Fibroblast of skin of back (primary cell): Measurements from ENCODE around the gene SMIM20. TPM values are rescaled to one million over a fixed set of nuclear protein-coding genes. Genes with fewer than 3 reads are reported as not detected.
"Not testable (repeated sequence)": the region's sequence is repeated elsewhere in the genome, so short reads cannot be mapped to it uniquely, and the experiment has no call there.

Experiments used
- DNase-seq: peaks from one replicate; pipeline ENCODE4 v3.0.0-alpha.2; 2013
- polyA plus RNA-seq, 2 experiments: library from polyadenylated mRNA; unstranded; fragments of 120-200 nt; gene quantifications; one replicate each; pipeline ENCODE4 v1.2.1, GENCODE V29; 2013; ENCODE audit not compliant: insufficient read length in 2 of 2

SMIM20 gene
- 28.3 TPM for polyA plus RNA-seq (2013, experiment 1 of 2; ENCODE audit: insufficient read length)
- polyA plus RNA-seq (2013, experiment 2 of 2; ENCODE audit: insufficient read length): 28.7 TPM

DNA sequence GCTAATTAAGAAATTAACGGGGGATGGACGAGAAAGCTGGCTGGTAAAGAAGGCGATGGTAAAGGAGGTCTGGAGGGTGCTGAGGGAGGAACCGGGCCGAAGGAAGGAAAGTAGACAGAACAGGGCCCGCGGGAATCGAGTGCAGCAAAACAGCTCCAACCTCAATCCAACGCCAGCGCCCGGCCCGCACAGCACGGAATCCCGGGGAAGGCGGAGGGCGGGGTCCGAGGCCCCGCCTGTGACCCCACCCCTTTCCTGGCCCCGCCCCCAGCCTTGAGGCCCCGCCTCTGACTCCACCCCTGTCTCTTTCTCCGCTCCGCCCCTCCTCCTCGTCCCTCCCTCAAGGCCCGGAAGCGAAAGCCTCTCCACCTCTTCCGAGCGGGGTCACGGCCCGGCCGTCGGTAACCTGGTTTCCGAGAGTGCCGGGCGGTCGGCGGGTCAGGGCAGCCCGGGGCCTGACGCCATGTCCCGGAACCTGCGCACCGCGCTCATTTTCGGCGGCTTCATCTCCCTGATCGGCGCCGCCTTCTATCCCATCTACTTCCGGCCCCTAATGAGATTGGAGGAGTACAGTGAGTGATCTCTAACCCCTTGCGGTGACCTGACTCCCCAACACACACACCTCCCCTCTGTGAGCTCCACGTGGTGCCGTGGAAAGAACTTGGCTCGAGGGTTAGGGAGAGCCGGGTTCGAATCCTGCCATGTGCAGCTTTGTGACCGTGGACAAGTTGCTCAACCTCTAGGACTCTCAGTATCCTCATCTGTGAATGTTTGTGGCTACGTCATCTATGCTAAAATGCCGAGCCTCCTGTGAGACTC lies at the start of gene SMIM20:
TSS of gene SMIM20 (plus strand) at position 370 of the 819 bp plus-strand sequence. CDS start at position 464, 94 bp downstream.
- DNase-seq: peak; percentile 83

GRCh38 chr4:25865586-25865985 lies 48.4 kb upstream of the SMIM20 start:
- no peak for DNase-seq

DNA sequence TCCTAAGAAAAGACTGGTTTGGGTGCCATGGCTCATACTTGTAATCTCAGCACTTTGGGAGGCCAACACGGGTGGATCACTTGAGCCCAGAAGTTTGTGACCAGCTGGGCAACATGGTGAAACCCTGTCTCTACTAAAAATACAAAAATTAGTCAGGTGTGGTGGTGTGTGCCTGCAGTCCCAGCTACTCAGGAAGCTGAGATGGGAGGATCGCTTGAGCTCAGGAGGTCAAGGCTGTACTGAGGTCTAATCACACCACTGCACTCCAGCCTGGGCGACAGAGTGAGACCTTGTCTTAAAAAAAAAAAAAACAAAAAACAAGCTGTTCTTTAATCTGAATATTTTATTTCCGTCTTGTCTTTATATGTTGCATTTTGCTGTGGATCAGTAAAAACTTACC lies 47.6 kb upstream of the SMIM20 start:
- not testable (repeated sequence) for DNase-seq

GRCh38 chr4:25867781-25868294 lies 46.2 kb upstream of the SMIM20 start:
- DNase-seq: no peak

DNA sequence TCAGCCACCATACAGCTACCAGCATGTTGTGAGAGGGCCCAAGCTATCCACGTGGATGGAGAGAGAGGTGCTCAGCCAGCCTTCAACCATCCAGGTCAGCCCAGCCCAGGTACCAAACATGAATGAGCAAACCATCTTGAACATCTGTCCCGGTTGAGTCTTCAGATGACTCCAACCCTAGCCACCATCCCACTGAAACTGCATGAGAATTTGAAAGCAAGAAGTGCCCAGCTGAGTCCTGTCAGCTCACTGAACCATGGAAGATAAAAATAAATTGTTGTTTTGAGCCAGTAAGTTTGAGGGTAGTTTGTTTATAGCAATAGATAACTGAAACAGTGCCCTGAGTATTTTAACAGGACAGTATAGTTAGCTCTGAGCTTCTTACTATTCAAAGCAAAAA lies 43.9 kb upstream of the SMIM20 start:
- no peak for DNase-seq

- no peak for DNase-seq
Measured at GRCh38 chr4:25872851-25873631, 41.0 kb upstream of the SMIM20 start.

- DNase-seq: no peak
Measured at GRCh38 chr4:25873632-25874129, 40.3 kb upstream of the SMIM20 start.

DNA sequence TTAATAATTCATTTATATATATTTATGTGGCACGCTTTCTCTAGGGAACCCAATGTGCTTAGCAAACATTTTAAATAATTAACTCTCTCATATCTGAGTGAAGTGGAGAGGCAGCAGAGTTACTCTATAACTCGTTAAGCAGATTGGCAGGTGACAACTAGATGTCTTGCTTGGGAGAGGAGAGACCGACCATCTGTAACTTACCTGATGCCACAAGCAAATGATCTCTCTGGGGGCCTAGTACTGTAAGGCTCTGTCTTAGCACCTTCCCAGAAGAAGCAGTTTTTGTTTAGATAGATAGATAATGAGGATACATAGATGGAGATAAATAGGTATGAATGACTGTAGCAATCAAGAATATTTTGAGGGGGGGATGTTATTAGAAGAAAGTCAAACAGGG lies 39.4 kb upstream of the SMIM20 start:
- DNase-seq: no peak

- no peak for DNase-seq
Measured at GRCh38 chr4:25875281-25875745, 38.7 kb upstream of the SMIM20 start.

DNA sequence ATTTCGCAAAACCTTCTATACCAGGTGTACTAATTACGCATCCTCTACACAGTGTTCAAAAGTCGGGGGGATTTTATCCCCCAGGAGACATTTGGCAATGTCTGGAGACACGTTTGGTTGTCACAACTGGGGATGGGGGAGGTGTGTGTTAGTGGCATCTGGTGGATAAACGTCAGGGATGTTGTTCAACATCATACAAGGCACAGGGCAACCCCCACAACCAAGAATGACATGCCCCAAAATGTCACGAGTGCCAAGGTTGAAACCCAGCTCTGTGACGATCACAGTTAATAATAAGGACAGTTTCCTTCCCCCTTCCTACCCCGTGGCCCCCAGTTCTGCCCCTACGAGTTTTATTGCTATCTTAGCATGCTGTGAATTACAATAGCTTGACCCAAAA lies 35.3 kb upstream of the SMIM20 start:
- no peak for DNase-seq

- no peak for DNase-seq
Measured at GRCh38 chr4:25879091-25879584, 34.9 kb upstream of the SMIM20 start.

GRCh38 chr4:25879587-25879986 lies 34.4 kb upstream of the SMIM20 start:
- no peak for DNase-seq

DNA sequence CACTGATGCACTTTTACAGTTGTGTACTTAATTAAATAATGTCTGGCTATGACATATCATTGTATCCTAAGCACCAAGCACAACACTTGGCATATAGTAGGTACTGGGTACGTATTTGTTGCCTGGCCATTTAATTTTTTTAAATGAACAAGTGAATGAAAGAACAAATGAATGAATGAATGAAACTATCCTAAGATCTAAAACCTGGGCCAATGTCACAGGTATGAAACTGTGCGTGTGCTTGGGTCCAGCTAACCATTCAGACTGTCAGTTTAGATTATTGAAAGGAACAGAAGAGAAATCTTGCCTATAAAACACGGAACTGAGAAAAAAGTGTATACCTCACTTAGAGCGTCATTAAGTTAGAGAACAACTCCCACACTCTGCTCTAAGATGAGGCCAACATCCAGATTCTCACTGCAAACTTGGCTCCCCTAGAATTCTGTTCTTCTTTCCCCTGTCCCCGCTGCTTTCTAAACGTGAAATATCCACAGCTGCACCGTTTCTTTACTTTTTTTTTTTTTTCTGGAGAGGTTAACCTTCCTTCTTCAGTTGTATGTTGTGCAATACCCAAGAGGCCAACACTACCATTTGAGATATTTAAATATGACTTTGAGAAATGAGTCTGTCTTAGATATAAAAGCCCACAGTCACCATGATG lies 33.9 kb upstream of the SMIM20 start:
- DNase-seq: no peak

DNA sequence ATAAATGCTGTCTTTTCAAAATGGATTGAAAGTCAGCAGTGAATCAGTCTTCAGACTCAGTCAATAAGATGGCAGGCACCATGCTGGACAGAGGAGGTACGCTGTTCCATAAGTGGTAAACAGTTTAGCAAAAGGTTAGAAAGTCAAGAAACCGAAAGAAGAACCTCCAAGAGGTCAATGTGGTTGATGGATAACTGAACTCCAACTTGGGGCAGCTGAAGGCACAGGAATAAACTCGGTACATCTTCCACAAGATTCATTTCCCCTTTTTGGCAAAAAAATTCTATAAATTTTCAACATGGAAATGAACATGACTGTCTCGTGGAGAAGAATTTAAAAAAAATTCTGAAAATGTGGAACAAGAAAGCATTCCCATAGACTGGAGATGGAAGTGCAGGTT lies 32.8 kb upstream of the SMIM20 start:
- no peak for DNase-seq

- DNase-seq: no peak
Measured at GRCh38 chr4:25882226-25882625, 31.8 kb upstream of the SMIM20 start.

GRCh38 chr4:25883565-25883964 lies 30.5 kb upstream of the SMIM20 start:
- DNase-seq: no peak

DNA sequence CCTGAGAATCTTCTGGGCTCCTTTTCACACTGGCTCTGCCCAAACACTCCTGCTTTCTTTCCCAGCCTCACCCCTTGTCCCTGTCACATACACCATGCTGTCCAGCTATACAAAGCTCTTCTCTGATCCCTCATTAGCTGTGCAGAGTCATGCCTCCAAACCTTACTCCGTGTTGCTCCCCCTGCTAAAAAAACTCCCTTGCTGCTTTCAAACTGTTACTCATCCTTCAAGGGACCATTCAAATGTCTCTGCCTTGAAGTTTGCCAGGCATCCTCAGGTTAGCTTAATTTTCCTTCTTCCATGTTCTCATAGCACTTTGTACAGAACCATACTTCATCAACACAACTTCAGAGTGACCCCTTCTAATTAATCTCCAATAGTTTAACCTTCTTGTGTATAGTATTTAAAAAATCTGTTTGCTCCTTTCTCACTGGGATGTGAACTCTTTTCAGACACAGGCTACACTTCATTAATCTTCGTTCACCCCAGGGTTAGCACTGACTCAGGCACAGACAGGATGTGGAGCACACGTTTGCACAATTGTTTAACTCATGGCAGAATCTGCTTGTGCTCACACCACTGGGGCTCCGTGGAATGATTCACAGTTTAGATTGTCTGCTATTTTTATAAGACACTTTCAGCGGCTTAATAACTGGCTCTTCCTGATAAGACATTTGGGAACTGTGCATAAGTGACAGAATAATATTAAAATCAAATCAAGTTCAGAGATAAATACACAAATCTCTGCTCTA lies 29.8 kb upstream of the SMIM20 start:
- DNase-seq: peak; percentile 67

- peak; percentile 20 for DNase-seq
Measured at GRCh38 chr4:25888781-25889180, 25.2 kb upstream of the SMIM20 start.

GRCh38 chr4:25889589-25890503 lies 24.2 kb upstream of the SMIM20 start:
- no peak for DNase-seq
